Activated CD4-positive, alpha-beta memory T cell treated with anti-CD3 and anti-CD28 coated beads, Interleukin-2, amount 10 ng/mL, durations not matched to agents 7 days and 5 days (primary cell): Measurements from ENCODE around the gene SOX5. TPM values are rescaled to one million over a fixed set of nuclear protein-coding genes. Genes with fewer than 3 reads are reported as not detected.
"Not testable (repeated sequence)": the region's sequence is repeated elsewhere in the genome, so short reads cannot be mapped to it uniquely, and the experiment has no call there.

ENCODE experiments used
- CTCF ChIA-PET: fragments of 350-600 bp; sonication (Branson Sonifier 250); formaldehyde crosslinking; loops from one replicate; lab custom pipeline; 2021; ENCODE audit warnings: antibody characterized with exemption, inconsistent platforms; lab: Charles Lee
- POLR2A ChIA-PET: fragments of 350-600 bp; sonication (Branson Sonifier 250); formaldehyde crosslinking; loops from one replicate; lab custom pipeline; 2021; ENCODE audit warnings: antibody characterized with exemption; lab: Charles Lee
- DNase-seq: peaks from one replicate; pipeline ENCODE4 v3.0.0-alpha.2; 2020
- H3K27ac Mint-ChIP-seq: one replicate; pipeline ENCODE4 v1.8.0; 2021; ENCODE audit warnings: mild to moderate bottlenecking, mixed read lengths
- H3K27me3 Mint-ChIP-seq: one replicate; pipeline ENCODE4 v1.8.0; 2021; ENCODE audit warnings: mixed read lengths
- H3K36me3 Mint-ChIP-seq: one replicate; pipeline ENCODE4 v1.8.0; 2021; ENCODE audit warnings: low read depth, mixed read lengths
- H3K4me1 Mint-ChIP-seq: one replicate; pipeline ENCODE4 v1.8.0; 2021; ENCODE audit warnings: mixed read lengths
- H3K4me3 Mint-ChIP-seq: one replicate; pipeline ENCODE4 v1.8.0; 2021; ENCODE audit warnings: mild to moderate bottlenecking, mixed read lengths
- H3K9me3 Mint-ChIP-seq: one replicate; pipeline ENCODE4 v1.8.0; 2021; ENCODE audit warnings: mixed read lengths
- total RNA-seq, 2 experiments: library from RNA; stranded (reverse); gene quantifications; one replicate each; pipeline ENCODE4 v1.2.3, GENCODE V29; 2021

SOX5 gene
- total RNA-seq, 2 experiments from 2014 or later, result 0.45 to 0.75 TPM

DNA sequence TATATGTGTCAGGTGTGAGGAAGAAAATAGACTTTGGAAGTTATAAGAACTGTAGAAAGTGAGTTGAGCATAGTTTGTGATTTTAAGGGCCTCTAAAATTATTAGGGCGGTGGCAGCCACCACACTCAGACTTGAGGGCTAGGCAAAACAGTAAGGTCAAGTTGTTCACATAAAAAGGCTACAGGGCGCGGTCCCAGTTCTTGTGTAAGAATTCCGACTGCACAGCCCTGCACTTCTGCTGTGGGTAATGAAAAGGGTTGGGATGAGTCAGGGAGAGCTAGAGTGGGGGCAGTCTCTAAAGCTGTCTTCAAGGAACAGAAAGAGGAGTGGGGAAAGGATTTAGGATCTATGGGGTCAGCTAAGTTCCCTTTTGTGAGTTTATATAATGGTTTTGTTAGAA, 441.7 kb downstream of the SOX5 start:
- H3K27me3 Mint-ChIP-seq, H3K36me3 Mint-ChIP-seq, H3K27ac Mint-ChIP-seq, POLR2A ChIA-PET, H3K4me1 Mint-ChIP-seq, H3K4me3 Mint-ChIP-seq, DNase-seq, CTCF ChIA-PET: not testable (repeated sequence)
- peaks cover 13% of the 10 kb centered on the region for H3K9me3 Mint-ChIP-seq

DNA sequence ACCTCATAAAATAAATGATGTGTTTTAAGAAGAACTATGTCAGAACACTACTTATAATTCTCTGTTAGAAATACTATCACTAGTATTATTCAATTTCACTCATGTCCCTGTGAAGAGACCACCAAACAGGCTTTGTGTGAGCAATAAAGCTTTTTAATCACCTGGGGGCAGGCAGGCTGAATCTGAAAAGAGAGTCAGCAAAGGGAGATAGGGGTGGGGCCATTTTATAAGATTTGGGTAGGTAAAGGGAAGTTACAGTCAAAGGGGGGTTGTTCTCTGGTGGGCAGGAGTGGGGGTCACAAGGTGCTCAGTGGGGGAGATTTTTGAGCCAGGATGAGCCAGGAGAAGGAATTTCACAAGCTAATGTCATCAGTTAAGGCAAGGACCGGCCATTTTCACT, 443.7 kb downstream of the SOX5 start:
- H3K36me3 Mint-ChIP-seq, CTCF ChIA-PET, H3K27me3 Mint-ChIP-seq, POLR2A ChIA-PET, H3K27ac Mint-ChIP-seq, H3K4me1 Mint-ChIP-seq, H3K4me3 Mint-ChIP-seq, DNase-seq: not testable (repeated sequence)
- peaks cover 11% of the 10 kb centered on the region for H3K9me3 Mint-ChIP-seq

DNA sequence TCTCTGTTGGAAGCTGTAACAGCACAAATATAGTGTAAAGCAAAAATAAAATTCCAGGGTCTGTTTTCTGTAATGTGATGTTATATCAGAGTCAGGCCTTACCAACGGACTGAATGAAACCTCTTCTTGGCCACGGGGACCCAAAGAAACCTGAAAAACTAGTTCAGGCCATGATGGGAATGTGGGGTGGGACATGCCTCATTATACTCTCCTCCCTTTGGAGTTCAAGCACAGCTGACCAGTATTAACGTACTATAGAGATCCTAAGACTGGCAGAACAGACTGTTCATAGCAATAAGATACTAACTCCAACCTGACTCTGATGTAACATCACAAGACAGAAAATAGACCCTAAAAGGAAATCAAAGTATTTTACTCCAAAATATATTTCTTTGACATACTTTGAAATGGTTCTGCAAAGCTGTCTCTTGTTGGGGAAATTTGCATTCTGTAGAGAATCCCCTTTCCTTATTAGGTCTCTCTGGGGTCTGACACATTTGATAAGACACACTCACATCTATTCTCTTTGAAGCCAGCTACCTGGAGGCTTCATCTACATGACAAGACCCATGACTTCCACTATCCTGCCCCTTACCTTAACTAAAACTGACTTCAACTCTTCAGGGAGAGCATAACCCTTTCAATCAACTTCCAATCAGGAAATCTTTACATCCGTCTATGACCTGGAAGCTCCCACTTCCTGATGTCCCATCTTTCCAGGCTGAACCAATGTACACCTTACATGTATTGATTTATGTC, 444.6 kb downstream of the SOX5 start:
- no peaks in the 10 kb centered on the region for H3K4me1 Mint-ChIP-seq
- POLR2A ChIA-PET, result no interaction called here
- H3K9me3 Mint-ChIP-seq, result peaks cover 7% of the 10 kb centered on the region
- DNase-seq, result no peak
- no peaks in the 10 kb centered on the region for H3K27me3 Mint-ChIP-seq
- H3K36me3 Mint-ChIP-seq, result no peaks in the 10 kb centered on the region
- CTCF ChIA-PET, result no interaction called here
- H3K4me3 Mint-ChIP-seq, result no peak overlapping the region
- no peak overlapping the region for H3K27ac Mint-ChIP-seq

DNA sequence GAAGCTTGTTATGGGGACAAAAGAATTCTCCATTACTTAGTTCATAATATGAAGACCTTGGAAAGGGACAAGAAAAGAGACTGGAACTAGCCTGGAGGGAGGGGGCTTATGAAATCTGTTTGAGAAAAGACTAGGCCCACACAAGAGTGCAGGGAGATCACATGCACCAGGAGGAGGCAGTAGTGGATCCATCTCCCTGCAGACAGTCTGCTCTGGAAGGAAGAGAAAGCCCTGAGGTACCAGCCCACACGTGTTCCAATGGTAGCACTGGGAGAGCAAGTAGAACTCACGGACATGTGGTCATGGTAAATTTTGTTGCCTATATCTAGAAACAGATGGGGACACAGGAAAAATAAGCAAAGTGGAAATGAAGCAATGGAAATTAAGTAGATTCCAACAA, 445.4 kb downstream of the SOX5 start:
- Mint-ChIP-seq H3K4me1 (no peaks in the 10 kb centered on the region), H3K27me3 (no peaks in the 10 kb centered on the region), H3K27ac (no peak overlapping the region), H3K36me3 (no peaks in the 10 kb centered on the region), H3K9me3 (peaks cover 7% of the 10 kb centered on the region), H3K4me3 (no peak overlapping the region)
- POLR2A ChIA-PET, result no interaction called here
- DNase-seq, result no peak
- CTCF ChIA-PET, result no interaction called here

DNA sequence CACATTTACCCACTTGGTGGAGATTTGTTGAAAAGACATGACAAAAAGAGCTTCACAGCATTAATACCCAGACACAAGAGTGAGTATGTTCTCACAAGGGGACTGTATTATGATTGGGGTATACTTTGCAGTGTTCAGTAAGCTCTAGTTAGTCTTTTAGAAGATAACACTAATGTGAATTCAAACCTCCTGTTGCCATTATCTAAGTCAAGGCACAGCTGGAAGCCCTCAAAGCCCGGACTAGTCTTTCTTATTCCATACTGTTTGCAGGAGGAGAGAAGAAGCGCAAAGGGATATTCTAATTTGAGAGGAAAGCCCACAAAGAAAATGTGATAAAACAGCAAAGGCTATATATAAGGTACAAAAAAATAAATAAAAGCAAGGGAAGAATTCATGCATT, 445.9 kb downstream of the SOX5 start:
- POLR2A ChIA-PET, result no interaction called here
- Mint-ChIP-seq H3K36me3 (no peaks in the 10 kb centered on the region), H3K9me3 (peaks cover 9% of the 10 kb centered on the region), H3K27me3 (no peaks in the 10 kb centered on the region), H3K4me1 (no peaks in the 10 kb centered on the region), H3K4me3 (no peak overlapping the region), H3K27ac (no peak overlapping the region)
- no peak for DNase-seq
- CTCF ChIA-PET, result no interaction called here

DNA sequence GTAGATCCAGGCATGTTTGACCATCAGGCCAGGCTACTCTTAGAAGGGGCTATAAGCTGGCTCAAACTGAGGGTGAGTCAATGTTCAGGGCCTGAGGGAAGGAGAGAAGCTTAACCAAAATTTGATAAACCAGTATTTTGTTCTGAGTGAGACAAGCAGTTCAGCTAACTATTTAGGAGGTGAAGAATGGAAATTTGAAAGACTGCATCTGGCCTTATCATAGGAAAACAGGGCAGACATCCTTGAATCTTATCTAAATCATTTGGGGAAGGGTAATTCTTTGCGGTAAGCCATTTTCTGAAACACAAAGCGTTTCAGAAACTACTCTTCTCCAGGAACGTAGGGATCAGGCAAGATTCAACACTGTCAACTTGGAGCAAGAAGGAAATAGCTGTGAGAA, 447.2 kb downstream of the SOX5 start:
- Mint-ChIP-seq H3K9me3 (peaks cover 13% of the 10 kb centered on the region), H3K4me3 (no peak overlapping the region), H3K27me3 (no peaks in the 10 kb centered on the region), H3K36me3 (no peaks in the 10 kb centered on the region), H3K4me1 (no peaks in the 10 kb centered on the region), H3K27ac (no peak overlapping the region)
- CTCF ChIA-PET, result no interaction called here
- no peak for DNase-seq
- POLR2A ChIA-PET, result no interaction called here

DNA sequence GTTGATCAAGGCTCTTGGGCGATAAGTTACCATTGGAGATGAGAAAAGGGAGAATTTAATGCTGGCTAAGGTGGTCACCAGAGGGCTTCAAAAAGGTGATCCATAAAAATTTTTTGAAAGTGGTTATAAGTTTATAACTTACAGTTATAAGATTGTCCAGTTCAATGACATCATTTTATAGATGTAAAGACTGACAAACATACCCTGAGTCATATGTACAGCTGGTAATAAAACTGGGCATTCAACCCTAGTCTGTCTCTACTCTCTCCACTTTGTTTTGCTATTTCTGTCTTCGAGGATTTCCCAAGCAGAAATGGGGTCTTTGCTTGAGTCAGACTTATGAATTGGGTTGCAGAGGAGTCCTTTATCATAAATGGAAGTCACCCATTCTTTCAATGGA, 454.0 kb downstream of the SOX5 start:
- H3K27ac Mint-ChIP-seq, result no peak overlapping the region
- no peaks in the 10 kb centered on the region for H3K36me3 Mint-ChIP-seq
- no peak for DNase-seq
- H3K4me3 Mint-ChIP-seq, result no peak overlapping the region
- H3K27me3 Mint-ChIP-seq, result no peaks in the 10 kb centered on the region
- POLR2A ChIA-PET, result no interaction called here
- CTCF ChIA-PET, result no interaction called here
- H3K9me3 Mint-ChIP-seq, result peaks cover 11% of the 10 kb centered on the region
- H3K4me1 Mint-ChIP-seq, result no peaks in the 10 kb centered on the region

DNA sequence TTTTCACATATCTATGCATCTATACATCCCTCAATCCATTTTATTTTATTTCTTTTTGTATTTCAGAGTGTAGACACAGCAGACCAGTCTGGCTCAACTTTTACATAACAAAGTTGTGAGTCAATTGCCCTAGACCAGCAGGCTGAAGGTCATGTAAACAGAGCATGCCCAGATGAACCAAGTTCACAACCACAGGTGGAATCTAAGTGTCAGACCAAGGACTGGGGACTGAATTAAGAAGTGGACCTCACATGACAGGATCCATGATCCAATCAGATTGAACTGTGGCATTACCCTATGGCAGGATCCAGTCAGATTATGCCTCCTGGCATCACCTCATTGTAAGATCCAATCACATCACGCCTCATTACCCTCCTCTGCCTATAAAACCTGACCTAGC, 455.8 kb downstream of the SOX5 start:
- H3K27ac Mint-ChIP-seq, result no peak overlapping the region
- ChIA-PET CTCF (no interaction called here), POLR2A (no interaction called here)
- H3K27me3 Mint-ChIP-seq, result no peaks in the 10 kb centered on the region
- no peaks in the 10 kb centered on the region for H3K4me1 Mint-ChIP-seq
- no peaks in the 10 kb centered on the region for H3K36me3 Mint-ChIP-seq
- DNase-seq, result no peak
- H3K4me3 Mint-ChIP-seq, result no peak overlapping the region
- peaks cover 10% of the 10 kb centered on the region for H3K9me3 Mint-ChIP-seq

DNA sequence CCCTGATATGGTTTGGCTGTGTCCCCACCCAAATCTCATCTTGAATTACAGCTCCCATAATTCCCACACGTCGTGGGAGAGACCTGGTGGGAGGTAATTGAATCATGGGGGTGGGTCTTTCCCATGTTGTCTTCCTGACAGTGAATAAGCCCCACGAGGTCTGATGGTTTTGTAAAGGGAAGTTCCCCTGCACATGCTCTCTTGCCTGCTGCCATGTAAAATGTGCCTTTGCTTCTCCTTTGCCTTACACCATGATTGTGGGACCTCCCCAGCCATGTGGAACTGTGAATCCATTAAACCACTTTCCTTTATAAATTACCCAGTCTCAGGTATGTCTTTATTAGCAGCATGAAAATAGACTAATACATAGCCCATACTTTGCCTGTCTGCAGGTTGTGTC, 458.4 kb downstream of the SOX5 start:
- H3K4me1 Mint-ChIP-seq, POLR2A ChIA-PET, H3K9me3 Mint-ChIP-seq, H3K36me3 Mint-ChIP-seq, H3K27ac Mint-ChIP-seq, H3K27me3 Mint-ChIP-seq, CTCF ChIA-PET, DNase-seq, H3K4me3 Mint-ChIP-seq: not testable (repeated sequence)

DNA sequence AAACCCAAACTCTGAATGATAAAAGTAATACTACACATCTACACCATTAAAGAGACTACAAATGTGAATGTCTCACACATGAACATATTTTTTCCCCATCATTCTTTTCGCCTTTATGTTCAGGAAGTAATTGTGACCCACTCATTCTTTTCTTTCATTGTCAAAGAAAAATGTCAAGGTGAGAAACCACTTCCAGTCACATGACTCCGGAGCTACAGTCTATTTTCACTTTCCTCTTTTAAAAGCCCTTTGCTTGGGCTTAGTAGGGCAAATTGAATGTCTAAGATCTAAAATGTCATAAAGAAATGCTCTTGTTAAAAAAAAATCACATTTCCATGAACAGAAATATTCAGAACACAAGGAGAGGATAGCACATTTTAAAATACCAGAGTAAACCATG, 461.3 kb downstream of the SOX5 start:
- POLR2A ChIA-PET, result no interaction called here
- no peak for DNase-seq
- H3K27me3 Mint-ChIP-seq, result no peaks in the 10 kb centered on the region
- no peak overlapping the region for H3K4me3 Mint-ChIP-seq
- H3K36me3 Mint-ChIP-seq, result no peaks in the 10 kb centered on the region
- no peaks in the 10 kb centered on the region for H3K4me1 Mint-ChIP-seq
- H3K27ac Mint-ChIP-seq, result no peak overlapping the region
- CTCF ChIA-PET, result no interaction called here
- peaks cover 2% of the 10 kb centered on the region for H3K9me3 Mint-ChIP-seq

DNA sequence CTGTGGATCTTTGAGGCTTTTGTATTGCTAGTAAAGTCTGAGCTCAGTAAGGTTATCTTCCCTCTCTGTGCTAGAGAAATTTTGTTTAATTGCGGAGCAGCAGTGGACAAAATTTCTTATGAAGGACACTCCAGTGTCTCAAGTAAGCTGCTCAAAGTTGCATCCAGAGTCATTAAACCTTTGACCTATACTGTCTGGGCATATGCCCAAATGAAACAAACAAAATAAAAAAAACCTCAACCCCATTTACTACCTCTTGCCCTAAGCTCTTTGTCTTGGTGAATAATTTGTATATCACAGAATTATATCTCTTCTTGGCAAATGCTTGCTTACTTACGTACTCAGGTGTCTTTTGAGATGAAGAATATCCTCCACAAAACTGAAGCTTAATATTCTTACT, 465.2 kb downstream of the SOX5 start:
- H3K4me3 Mint-ChIP-seq, result no peak overlapping the region
- peaks cover 12% of the 10 kb centered on the region for H3K9me3 Mint-ChIP-seq
- H3K27ac Mint-ChIP-seq, result no peak overlapping the region
- ChIA-PET POLR2A (no interaction called here), CTCF (no interaction called here)
- no peaks in the 10 kb centered on the region for H3K4me1 Mint-ChIP-seq
- H3K27me3 Mint-ChIP-seq, result no peaks in the 10 kb centered on the region
- DNase-seq, result no peak
- no peaks in the 10 kb centered on the region for H3K36me3 Mint-ChIP-seq

DNA sequence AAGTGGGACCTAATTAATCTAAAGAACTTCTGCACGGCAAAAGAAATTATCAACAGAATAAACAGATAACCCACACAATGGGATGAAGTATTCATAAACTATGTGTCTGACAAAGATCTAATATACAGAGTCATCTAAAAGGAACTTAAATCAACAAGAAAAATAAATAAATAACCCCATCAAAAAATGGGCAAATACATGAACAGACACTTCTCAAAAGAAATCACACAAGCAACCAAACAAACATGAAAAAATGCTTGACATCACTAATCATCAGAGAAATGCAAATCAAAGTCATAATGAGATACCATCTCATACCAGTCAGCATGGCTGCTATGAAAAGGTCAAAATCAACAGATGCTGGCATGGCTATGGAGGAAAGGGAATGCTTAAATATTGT, 466.9 kb downstream of the SOX5 start:
- ChIA-PET POLR2A (no interaction called here), CTCF (no interaction called here)
- no peak for DNase-seq
- peaks cover 12% of the 10 kb centered on the region for H3K9me3 Mint-ChIP-seq
- H3K27me3 Mint-ChIP-seq, result no peaks in the 10 kb centered on the region
- no peak overlapping the region for H3K4me3 Mint-ChIP-seq
- H3K36me3 Mint-ChIP-seq, result no peaks in the 10 kb centered on the region
- H3K27ac Mint-ChIP-seq, result no peak overlapping the region
- H3K4me1 Mint-ChIP-seq, result no peaks in the 10 kb centered on the region
